ENCODE data around the gene RNASEH2B.

The RNASEH2B gene, protein sequence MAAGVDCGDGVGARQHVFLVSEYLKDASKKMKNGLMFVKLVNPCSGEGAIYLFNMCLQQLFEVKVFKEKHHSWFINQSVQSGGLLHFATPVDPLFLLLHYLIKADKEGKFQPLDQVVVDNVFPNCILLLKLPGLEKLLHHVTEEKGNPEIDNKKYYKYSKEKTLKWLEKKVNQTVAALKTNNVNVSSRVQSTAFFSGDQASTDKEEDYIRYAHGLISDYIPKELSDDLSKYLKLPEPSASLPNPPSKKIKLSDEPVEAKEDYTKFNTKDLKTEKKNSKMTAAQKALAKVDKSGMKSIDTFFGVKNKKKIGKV

DNA sequence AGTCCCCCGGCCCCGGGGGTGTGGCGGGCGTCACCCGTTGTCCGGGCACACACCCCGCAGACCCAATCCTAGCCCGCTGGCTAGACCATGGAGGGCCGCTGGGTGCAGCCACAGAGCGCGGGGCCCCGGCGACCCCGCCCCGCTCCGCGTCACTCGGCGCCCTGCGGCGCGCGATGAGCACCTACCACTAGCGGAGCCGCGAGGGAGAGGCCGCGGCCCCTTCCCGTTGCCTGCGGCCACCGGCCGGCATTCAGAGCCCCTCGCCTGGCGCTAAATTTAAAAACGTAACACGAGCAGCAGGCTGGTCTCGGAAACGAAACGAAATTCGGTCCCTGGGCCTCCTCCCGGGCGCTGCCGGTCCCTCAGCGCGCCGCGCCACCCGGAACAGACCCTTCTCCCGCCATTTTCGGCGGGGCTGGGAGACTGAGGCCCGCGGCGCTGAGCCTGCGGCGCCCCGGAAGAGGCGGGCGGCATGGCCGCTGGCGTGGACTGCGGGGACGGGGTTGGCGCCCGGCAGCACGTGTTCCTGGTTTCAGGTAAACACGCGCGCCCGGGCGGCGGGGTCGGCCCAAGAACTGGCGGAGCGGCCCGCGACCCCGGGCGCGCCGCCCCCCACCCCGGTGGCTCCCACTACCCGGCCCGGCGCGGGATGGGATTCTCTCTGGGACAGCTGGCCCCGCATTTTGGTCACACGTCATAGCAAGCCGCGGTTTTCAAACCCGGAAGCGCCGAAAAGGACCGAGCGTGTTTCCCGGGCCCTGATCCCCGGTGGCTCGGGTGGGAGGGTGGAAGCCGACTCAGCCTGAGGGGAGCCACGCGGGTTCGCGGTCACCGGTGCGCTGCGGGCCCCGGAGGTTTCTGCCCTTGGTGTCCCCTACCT, at the start of gene RNASEH2B:
TSS of gene RNASEH2B (plus strand) at position 187 of the 880 bp plus-strand sequence. CDS start at position 473, 286 bp downstream.
- peak; percentile 22 for DNase-seq

DNA sequence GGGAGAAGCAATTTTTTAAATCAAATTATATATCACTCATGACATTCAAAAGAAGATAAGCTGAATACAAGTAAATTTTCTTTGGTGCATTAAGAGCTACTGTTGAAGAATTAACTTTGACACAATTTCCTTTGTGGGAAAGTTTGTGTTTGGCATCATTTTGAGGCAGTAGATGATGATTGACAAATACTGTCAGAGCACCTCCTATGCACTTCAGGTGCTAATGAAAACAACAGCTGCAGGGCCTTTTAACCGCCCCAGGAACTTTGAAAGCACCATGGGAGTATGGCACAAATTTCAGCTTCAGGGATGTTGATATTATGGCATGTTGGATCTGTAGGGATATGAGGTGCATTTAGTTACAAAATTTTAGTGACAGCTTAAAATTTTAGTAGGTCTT, 45.1 kb upstream of the RNASEH2B start:
- no peak for DNase-seq

GRCh38 chr13:50866817-50867636, 42.6 kb upstream of the RNASEH2B start:
- DNase-seq: no peak

DNA sequence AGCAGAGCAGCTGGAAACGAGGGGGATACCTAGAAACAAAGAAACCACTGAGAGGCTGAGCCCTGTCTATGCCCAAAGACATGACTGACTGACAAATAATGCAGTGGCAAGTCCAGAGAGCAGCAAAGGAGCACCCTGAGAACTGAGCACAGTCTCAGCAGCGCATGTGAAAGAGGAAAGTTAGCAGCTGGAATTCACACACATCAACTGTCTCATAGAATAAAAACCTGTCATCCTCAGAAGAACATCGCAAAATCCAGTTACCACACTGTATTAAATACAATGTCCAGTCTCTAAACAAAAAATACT, 42.0 kb upstream of the RNASEH2B start:
- DNase-seq: no peak

DNA sequence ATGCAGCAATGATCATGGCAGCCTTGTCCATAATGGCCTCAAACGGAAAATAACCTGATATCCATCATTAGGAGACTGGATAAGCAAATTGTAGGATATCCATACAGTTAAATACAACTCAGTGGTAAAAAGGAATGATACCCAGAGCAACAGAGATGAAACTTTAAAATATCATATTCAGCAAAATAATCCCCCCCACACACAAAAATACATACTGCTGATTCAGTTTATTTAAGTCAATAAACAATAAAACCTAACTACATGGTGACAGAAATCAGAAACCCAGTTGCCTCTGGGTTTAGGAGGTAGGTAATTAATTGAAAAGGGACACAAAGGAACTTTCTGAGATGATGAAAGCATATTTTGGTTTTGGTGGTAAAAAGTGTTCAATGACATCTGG, 38.2 kb upstream of the RNASEH2B start:
- DNase-seq: no peak

- DNase-seq: no peak
Observed at GRCh38 chr13:50873467-50873866, 36.1 kb upstream of the RNASEH2B start.

GRCh38 chr13:50873991-50874390, 35.6 kb upstream of the RNASEH2B start:
- DNase-seq: no peak

- DNase-seq: no peak
Observed at GRCh38 chr13:50882816-50883435, 26.7 kb upstream of the RNASEH2B start.

DNA sequence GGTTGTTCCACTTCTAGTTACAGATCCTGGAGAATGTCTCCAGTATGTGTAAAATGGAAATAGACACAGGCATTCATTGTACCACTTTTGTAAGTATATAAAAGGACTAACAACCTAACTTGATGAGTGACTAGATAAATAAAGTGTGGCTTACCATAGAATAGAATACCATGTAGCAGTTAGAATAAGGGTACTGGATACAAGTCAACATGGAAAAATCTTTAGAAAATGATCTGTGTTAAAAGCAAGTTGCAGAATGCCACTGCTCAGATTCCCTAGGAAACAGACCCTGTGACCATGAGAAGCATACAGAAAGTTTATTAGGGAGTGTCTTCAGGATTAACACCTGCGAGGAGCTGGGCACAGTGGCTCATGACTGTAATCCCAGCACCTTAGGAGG, 25.9 kb upstream of the RNASEH2B start:
- no peak for DNase-seq

GRCh38 chr13:50884265-50884664, 25.3 kb upstream of the RNASEH2B start:
- no peak for DNase-seq

DNA sequence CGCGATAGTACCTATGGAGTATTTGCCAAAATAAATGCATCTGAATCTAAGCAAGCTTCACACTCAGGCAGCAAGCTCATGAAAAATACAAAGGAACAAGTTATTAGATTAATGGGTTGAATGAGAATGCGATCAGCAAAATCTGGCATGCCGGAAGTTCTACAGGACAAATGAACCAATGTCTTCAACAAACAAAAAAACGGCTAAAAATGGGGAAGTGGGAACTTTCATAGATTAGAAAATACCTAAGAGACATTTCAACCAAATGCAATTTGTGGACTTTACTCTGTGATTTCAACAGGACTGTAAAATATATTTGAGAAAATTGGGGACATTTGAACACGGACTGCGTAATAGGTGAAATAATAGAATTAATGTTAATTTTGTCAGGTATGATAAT, 22.4 kb upstream of the RNASEH2B start:
- DNase-seq: no peak

DNA sequence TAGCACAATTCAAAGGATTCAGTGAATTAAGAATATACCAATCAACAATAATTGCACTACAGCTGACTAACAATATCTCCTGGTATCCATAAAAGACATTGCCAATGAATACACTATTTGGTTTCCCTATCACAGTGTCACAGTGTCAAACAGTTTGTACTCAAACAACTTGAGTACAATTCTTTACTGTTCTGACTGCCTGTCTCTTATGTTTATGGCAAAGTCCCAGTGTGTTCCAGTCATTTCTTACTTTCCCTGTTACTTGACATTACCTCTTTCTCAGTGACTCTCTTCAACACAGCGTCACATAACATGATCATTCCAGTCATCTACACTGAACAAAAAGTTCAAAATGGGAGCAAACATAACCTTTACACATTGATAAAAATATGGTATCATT, 21.2 kb upstream of the RNASEH2B start:
- no peak for DNase-seq

DNA sequence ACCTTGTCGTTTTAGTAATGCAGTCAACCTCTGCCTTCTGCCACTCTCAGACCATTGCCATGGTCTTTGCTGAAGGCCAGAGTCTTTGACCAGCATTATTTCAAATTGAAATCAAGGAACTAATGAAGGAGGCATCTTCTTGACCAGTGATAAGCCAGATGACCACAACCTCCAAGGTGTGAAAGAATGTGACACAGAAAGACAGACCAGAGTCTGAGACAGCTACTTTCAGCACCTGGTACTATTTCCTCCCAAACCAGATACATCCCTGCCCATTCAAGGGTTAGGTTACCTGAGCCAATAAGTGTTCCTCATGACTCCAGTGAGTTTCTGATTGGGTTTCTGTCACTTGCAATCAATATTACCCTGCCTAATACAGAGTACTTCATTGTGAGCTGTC, 20.3 kb upstream of the RNASEH2B start:
- no peak for DNase-seq

DNA sequence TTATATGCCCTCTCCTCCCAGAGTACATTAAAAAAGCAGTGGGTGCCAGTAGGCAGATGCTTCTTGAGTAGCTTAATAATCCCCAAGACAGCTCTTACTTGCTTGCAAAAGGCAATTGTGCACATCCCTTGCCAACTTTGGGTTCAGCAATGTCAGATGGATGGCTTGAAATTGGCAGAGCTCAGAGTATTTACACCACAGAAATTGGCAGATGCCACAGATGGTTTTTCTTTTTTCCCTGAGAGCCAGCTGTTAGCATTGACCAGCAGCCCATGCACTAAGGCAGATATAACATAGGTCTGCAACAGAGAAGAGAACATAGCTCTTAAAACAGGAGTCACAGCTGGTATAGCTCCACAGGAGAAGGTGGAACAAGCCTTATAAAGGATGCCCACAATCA, 18.4 kb upstream of the RNASEH2B start:
- no peak for DNase-seq

- DNase-seq: no peak
Observed at GRCh38 chr13:50892210-50892944, 17.2 kb upstream of the RNASEH2B start.

- no peak for DNase-seq
Observed at GRCh38 chr13:50893211-50893852, 16.3 kb upstream of the RNASEH2B start.

DNA sequence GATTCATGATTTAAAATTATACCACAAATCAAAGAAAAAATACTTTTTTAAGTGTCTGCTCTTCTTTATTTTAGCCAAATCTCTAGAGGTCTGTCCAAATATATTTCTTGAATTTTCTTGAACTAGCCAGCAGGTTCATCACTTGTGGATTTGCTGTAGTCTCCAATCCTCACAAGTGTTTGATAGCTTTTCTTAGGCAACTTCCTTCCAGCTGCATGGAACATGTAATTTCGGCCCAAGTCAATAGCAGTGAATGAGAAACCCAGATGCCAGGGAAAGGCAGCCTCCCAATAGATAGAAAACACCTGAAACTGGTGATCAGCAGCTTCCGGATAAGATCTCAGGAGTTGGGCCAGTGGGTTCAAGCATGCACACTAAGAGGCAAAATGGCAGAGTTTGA, 15.6 kb upstream of the RNASEH2B start:
- DNase-seq: no peak

DNA sequence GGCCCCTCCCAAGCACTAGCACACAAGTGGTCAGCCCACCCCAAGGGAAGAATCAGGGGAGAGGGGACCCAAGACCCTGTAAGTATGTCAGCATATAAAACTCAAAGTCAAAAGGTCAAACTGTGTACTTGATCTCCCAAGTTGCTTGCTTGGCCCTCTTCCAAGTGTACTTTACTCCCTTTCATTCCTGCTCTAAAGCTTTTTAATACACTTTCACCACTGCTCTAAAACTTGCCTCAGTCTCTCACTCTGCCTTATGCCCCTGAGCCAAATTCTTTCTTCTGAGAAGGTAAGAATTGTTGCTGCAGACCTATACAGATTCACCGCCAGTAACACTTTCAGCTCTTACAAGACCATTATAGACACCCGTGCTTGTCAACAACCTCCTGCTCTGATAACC, 15.1 kb upstream of the RNASEH2B start:
- DNase-seq: no peak

- DNase-seq: no peak
Observed at GRCh38 chr13:50898338-50898737, 11.3 kb upstream of the RNASEH2B start.

- DNase-seq: no peak
Observed at GRCh38 chr13:50901701-50902100, 7.9 kb upstream of the RNASEH2B start.

DNA sequence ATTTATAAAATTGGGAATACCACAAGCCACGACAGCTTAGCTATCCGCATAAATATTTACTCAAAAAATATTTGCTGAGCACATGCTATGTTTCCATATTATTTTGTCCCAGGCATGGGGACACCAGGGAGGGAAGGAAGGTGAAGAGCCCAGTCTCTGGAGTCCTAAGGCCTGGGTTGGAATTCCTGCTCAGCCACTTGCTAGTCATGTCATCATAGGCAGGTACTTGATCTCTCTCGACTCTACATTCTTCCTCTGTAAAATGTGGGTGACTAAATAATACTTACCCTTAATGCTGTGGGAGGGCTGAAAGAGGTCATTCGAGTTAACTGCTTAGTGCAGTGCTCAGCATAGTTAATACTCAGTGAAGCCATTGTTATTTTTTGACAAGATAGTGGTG, 4.3 kb upstream of the RNASEH2B start:
- DNase-seq: no peak

DNA sequence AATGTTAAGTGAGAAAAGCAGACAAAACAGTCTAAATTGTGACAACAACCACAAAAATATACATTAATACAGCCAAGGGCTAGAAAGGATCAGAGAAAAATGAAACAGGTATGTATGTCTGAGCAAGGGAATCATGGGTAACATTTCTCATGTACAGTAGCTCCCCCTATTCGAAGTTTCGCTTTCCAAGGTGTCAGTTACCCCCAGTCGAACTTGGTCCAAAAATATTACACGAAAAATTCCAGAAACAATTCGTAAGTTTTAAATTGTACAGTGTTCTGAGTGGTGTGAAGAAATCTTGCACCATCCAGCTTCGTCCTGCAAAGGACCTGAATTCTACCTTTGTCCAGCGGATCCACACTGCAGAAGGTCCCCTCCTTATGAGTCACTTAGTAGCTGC, 1.8 kb upstream of the RNASEH2B start:
- no peak for DNase-seq

Data from kidney glomerular epithelial cell (primary cell).